A673 (cell line): ENCODE results near the gene BCL2L2.

Experiments
- CTCF ChIP-seq: fragments of 300-800, 200-600 bp; sonication (generic); conservative IDR thresholded peaks from 2 replicates; pipeline ENCODE4 v1.5.1; 2017; ENCODE audit warnings: low read depth, mild to moderate bottlenecking, antibody characterized with exemption, low read length, moderate library complexity, mixed read lengths
- EZH2 ChIP-seq: fragments of 200-600 bp; sonication (generic); IDR thresholded peaks from 2 replicates; pipeline ENCODE4 v1.6.1; 2017; ENCODE audit warnings: borderline replicate concordance, low read depth, mild to moderate bottlenecking, mixed read lengths, antibody characterized with exemption, low read length; ENCODE audit not compliant: poor library complexity, severe bottlenecking

GRCh38 chr14:23357261-23357660 lies 50.6 kb downstream of the BCL2L2 start:
- no peak for TF ChIP-seq CTCF
- TF ChIP-seq EZH2, result no peak
